Neuron (in vitro differentiated cells): ENCODE measurements around the gene NUP93.

Source experiments
- H2AFZ ChIP-seq: one replicate; pipeline ENCODE4 v1.6.1; 2013; ENCODE audit warnings: low read depth, mild to moderate bottlenecking, inconsistent platforms, low read length, moderate library complexity
- H3K27me3 ChIP-seq: one replicate; pipeline ENCODE4 v1.6.1; 2013; ENCODE audit warnings: low read length; ENCODE audit not compliant: insufficient read depth
- H3K36me3 ChIP-seq: one replicate; pipeline ENCODE4 v1.6.1; 2013; ENCODE audit warnings: low read length; ENCODE audit not compliant: insufficient read depth
- H3K4me1 ChIP-seq: one replicate; pipeline ENCODE4 v1.6.1; 2013; ENCODE audit warnings: low read length; ENCODE audit not compliant: insufficient read depth
- H3K4me3 ChIP-seq: 2 replicates; pipeline ENCODE4 v1.5.1; 2013; ENCODE audit warnings: mild to moderate bottlenecking, low read length, moderate library complexity
- H3K9me3 ChIP-seq: one replicate; pipeline ENCODE4 v1.6.1; 2013; ENCODE audit warnings: low read length

The NUP93 gene

GRCh38 chr16:56758930-56759329 is 29.0 kb downstream of the NUP93 start:
- Histone ChIP-seq H3K36me3 (peaks cover 23% of the 10 kb centered on the region), H2AFZ (no peak overlapping the region)

GRCh38 chr16:56763291-56763916 is 33.5 kb downstream of the NUP93 start:
- no peaks in the 10 kb centered on the region for H3K27me3 ChIP-seq
- H3K4me1 ChIP-seq: peaks cover 5% of the 10 kb centered on the region
- no peak overlapping the region for H2AFZ ChIP-seq
- no peaks in the 10 kb centered on the region for H3K9me3 ChIP-seq
- H3K4me3 ChIP-seq: no peak overlapping the region
- peaks cover 31% of the 10 kb centered on the region for H3K36me3 ChIP-seq

More at GRCh38 chr16:56758930-56759329, 29.0 kb downstream of the NUP93 start:
- no peaks in the 10 kb centered on the region for H3K27me3 ChIP-seq
- no peak overlapping the region for H3K4me3 ChIP-seq
- peaks cover 3% of the 10 kb centered on the region for H3K9me3 ChIP-seq
- no peaks in the 10 kb centered on the region for H3K4me1 ChIP-seq

- H3K4me3 ChIP-seq: no peak overlapping the region
- H3K27me3 ChIP-seq: no peaks in the 10 kb centered on the region
Observed at GRCh38 chr16:56764835-56765234, 34.9 kb downstream of the NUP93 start.

GRCh38 chr16:56765949-56766348 is 36.0 kb downstream of the NUP93 start:
- no peaks in the 10 kb centered on the region for H3K9me3 ChIP-seq
- peaks cover 14% of the 10 kb centered on the region for H3K36me3 ChIP-seq
- H3K4me3 ChIP-seq: no peak overlapping the region
- H3K27me3 ChIP-seq: no peaks in the 10 kb centered on the region
- peaks cover 5% of the 10 kb centered on the region for H3K4me1 ChIP-seq
- no peak overlapping the region for H2AFZ ChIP-seq

More at GRCh38 chr16:56764835-56765234, 34.9 kb downstream of the NUP93 start:
- no peaks in the 10 kb centered on the region for H3K9me3 ChIP-seq
- peaks cover 20% of the 10 kb centered on the region for H3K36me3 ChIP-seq
- peaks cover 5% of the 10 kb centered on the region for H3K4me1 ChIP-seq
- no peak overlapping the region for H2AFZ ChIP-seq

- H3K4me3 ChIP-seq: no peak overlapping the region
- no peaks in the 10 kb centered on the region for H3K27me3 ChIP-seq
- peaks cover 5% of the 10 kb centered on the region for H3K4me1 ChIP-seq
- peaks cover 14% of the 10 kb centered on the region for H3K36me3 ChIP-seq
- no peaks in the 10 kb centered on the region for H3K9me3 ChIP-seq
- no peak overlapping the region for H2AFZ ChIP-seq
Observed at GRCh38 chr16:56767024-56767423, 37.1 kb downstream of the NUP93 start.

- H2AFZ ChIP-seq: no peak overlapping the region
- H3K9me3 ChIP-seq: no peaks in the 10 kb centered on the region
- H3K4me1 ChIP-seq: peaks cover 5% of the 10 kb centered on the region
- peaks cover 9% of the 10 kb centered on the region for H3K36me3 ChIP-seq
- H3K27me3 ChIP-seq: no peaks in the 10 kb centered on the region
- H3K4me3 ChIP-seq: no peak overlapping the region
Observed at GRCh38 chr16:56769677-56770076, 39.7 kb downstream of the NUP93 start.

- H3K27me3 ChIP-seq: no peaks in the 10 kb centered on the region
- H3K36me3 ChIP-seq: peaks cover 3% of the 10 kb centered on the region
- no peaks in the 10 kb centered on the region for H3K9me3 ChIP-seq
- H2AFZ ChIP-seq: no peak overlapping the region
- no peak overlapping the region for H3K4me3 ChIP-seq
- H3K4me1 ChIP-seq: peaks cover 2% of the 10 kb centered on the region
Observed at GRCh38 chr16:56771558-56772279, 41.8 kb downstream of the NUP93 start.

GRCh38 chr16:56773532-56773931 is 43.6 kb downstream of the NUP93 start:
- no peaks in the 10 kb centered on the region for H3K27me3 ChIP-seq
- H2AFZ ChIP-seq: no peak overlapping the region
- peaks cover 2% of the 10 kb centered on the region for H3K4me1 ChIP-seq
- no peaks in the 10 kb centered on the region for H3K36me3 ChIP-seq
- no peak overlapping the region for H3K4me3 ChIP-seq
- H3K9me3 ChIP-seq: no peaks in the 10 kb centered on the region

- Histone ChIP-seq H3K27me3 (no peaks in the 10 kb centered on the region), H2AFZ (no peak overlapping the region), H3K4me1 (peaks cover 2% of the 10 kb centered on the region), H3K9me3 (no peaks in the 10 kb centered on the region), H3K36me3 (no peaks in the 10 kb centered on the region), H3K4me3 (no peak overlapping the region)
Observed at GRCh38 chr16:56774016-56774680, 44.2 kb downstream of the NUP93 start.

GRCh38 chr16:56775162-56775561 is 45.2 kb downstream of the NUP93 start:
- Histone ChIP-seq H3K36me3 (no peaks in the 10 kb centered on the region), H3K4me1 (peaks cover 2% of the 10 kb centered on the region), H3K4me3 (no peak overlapping the region), H2AFZ (no peak overlapping the region), H3K27me3 (no peaks in the 10 kb centered on the region), H3K9me3 (no peaks in the 10 kb centered on the region)

GRCh38 chr16:56776562-56776961 is 46.6 kb downstream of the NUP93 start:
- no peaks in the 10 kb centered on the region for H3K9me3 ChIP-seq
- H3K4me3 ChIP-seq: no peak overlapping the region
- no peaks in the 10 kb centered on the region for H3K27me3 ChIP-seq
- no peak overlapping the region for H2AFZ ChIP-seq
- peaks cover 10% of the 10 kb centered on the region for H3K4me1 ChIP-seq
- no peaks in the 10 kb centered on the region for H3K36me3 ChIP-seq

GRCh38 chr16:56777001-56777400 is 47.1 kb downstream of the NUP93 start:
- Histone ChIP-seq H3K36me3 (no peaks in the 10 kb centered on the region), H2AFZ (no peak overlapping the region), H3K9me3 (no peaks in the 10 kb centered on the region), H3K27me3 (no peaks in the 10 kb centered on the region), H3K4me3 (no peak overlapping the region), H3K4me1 (peaks cover 14% of the 10 kb centered on the region)

GRCh38 chr16:56777482-56777881 is 47.6 kb downstream of the NUP93 start:
- Histone ChIP-seq H3K4me1 (peaks cover 17% of the 10 kb centered on the region), H3K9me3 (no peaks in the 10 kb centered on the region), H3K27me3 (no peaks in the 10 kb centered on the region), H2AFZ (no peak overlapping the region), H3K4me3 (no peak overlapping the region), H3K36me3 (no peaks in the 10 kb centered on the region)
